HepG2 (cell line): ENCODE data around the gene PLCL1.

Source experiments
- ARNT ChIP-seq: fragments of 450-650 bp; IDR thresholded peaks from 2 replicates; pipeline ENCODE4 v1.6.1; 2017
- EZH2 ChIP-seq: conservative IDR thresholded peaks from 2 replicates; pipeline ENCODE4 v1.6.1; 2012; ENCODE audit warnings: mild to moderate bottlenecking, low read depth, low read length, moderate library complexity
- NFIC ChIP-seq: IDR thresholded peaks from 2 replicates; pipeline ENCODE4 v1.6.1; 2012; ENCODE audit warnings: mild to moderate bottlenecking, low read length, inconsistent platforms
- POLR2A ChIP-seq, 2 experiments: IDR thresholded peaks; 2 replicates each; pipeline ENCODE4 v1.6.1; 2011; ENCODE audit warnings: low read depth in 2 of 2, low read length in 2 of 2, mild to moderate bottlenecking in 1 of 2, moderate library complexity in 1 of 2; ENCODE audit not compliant: insufficient read depth in 1 of 2
- RAD21 ChIP-seq: fragments of 450-650 bp; formaldehyde crosslinking; IDR thresholded peaks from 2 replicates; pipeline ENCODE4 v1.5.0; 2020; ENCODE audit warnings: mild to moderate bottlenecking
- ZBTB7A ChIP-seq: sonication (generic); formaldehyde crosslinking; IDR thresholded peaks from 2 replicates; pipeline ENCODE4 v1.8.0; 2022; ENCODE audit warnings: mild to moderate bottlenecking, missing genetic modification reagents

- TF ChIP-seq ARNT (no peak), ZBTB7A (no peak), NFIC (no peak), POLR2A (IDR thresholded peaks at IDR 0.05; ENCODE audit: insufficient read depth in 1 of 2, low read depth in 2 of 2, low read length in 2 of 2) (no peak), EZH2 (no peak), RAD21 (no peak)
These were observed 331.7 kb downstream of the PLCL1 start for GRCh38 chr2:198136142-198136541.
